Activated CD4-positive, alpha-beta T cell treated with anti-CD3 and anti-CD28 coated beads, Interleukin-2, amount 50 U/mL, for 24 hours (primary cell): ENCODE results near the gene KLF15.

Source experiments
- DNase-seq, 2 donors: peaks; one replicate each; pipeline ENCODE4 v3.0.0-alpha.2; 2020; ENCODE audit warnings: low read depth in 1 of 2, low spot score in 1 of 2

Gene KLF15

DNA sequence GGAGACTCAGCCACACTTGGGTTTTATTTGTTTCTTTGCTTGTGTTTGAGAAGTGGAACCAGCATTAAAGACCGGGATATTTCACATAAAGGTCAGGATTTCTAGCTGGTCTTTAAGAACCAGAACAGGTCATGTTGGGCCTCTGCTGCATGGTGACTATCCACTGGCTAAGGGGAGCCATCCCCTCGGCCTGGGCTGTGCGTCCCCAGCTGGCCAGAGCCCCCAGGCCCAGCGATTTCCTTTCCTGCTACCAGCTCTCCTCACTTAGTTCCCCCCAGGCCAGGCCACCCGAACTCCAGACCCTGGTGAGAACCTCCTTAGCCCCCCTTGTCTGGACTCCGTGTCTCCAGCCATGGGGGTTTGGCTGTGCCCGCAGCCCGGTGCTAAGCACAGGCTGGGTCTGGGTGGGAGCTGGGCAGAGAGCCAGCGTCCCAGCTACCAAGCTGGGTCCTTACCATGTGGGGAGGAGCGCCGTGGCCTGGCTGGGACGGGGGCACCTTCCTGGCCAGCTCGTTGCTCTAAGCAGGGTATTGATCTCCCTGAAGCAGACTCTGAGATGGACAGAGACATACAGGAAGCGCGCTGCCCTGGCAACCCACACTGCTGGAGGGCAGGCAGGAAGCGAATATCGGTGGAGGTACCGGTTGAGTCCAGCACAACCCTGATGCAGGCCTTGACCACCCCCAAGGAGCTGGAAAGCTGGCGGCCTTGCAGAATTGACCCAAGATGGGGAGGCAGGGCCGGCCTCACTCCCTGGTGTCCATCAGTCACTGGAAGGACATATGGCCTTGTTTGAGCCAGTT, 49.4 kb downstream of the KLF15 start:
- DNase-seq, result no peak

DNA sequence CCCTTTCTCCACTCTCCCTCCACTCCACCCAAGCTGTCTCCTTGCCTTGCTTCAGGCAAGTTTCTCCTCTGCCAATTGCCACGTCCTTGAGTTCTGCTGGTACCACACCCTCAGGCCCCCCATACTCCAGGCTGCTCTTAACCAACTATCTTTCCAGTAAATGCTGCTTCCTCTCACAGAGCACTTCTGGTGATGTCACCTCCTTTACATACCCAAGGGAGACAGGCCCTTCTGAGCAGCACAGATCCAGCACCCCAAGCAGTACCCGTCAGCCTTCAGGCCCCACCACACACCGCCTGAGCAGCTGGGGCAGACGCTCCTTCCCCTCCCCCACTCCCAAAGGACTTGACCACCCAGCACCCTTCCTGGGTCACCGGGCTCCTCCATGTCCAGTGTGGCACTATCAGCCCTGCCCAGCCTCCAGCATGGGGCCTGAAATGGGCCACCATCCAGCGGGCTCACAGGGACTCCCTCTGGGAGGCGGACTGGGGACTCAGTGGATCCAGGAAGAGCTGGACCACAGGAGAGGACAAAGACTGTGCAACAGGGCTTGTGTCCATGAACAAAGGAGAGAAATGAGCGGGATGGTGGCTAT, 50.2 kb downstream of the KLF15 start:
- no peak for DNase-seq

DNA sequence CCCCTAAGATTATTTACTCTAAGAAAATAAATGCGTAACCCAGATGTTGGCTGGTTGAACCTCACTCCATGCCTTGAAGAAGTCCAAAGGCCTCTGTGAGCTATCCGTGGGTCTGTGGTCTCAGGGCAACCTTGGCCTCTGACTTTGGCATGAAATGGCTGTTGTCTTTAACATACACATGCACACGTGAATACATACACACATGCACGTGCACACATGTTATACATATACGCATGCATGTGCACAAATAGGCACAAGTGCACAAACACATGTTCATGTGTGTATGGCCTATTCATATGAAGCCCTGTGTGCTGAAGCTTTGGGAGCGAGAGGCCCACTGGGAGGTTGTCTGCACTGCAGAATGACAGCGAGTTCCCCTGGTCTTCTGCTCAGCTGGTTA, 50.8 kb downstream of the KLF15 start:
- no peak for DNase-seq

DNA sequence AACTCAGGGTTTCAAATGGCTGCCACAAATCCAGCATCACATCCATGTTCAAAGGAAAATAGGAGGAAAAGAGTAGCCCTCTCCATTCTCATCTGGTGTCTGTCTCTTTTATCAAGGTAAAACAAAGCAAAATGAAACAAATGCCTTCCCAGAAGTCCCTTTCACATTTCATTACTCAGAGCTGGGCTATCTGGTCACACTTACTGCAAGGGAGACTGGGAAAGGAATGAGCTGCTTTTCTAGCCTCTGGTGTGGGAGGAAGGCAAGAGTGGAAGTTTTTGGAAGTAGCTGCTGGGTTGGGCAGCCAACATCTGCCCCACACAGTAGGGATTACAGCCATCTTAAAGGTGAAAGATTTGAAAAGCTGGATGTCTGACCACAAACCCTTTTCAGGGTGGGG, 51.8 kb downstream of the KLF15 start:
- DNase-seq, result no peak

DNA sequence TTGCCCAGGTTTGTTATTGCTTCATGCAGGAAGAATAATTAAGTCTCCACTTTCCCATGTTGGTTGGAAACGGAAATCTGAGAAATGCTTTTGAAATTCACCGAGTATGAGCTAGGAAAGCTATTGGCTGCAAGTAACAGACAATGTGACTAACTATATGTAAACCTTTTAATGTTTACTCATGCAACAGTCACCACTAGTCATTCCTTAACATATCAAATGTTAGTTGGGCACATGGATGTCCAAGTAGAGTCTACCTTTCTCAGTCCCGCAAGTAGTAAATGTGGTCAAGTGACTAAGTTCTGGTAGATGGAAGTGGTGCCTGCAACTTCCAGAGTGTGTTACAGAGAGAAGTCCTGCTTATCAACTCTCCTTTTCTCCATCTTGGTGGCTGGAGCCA, 52.5 kb downstream of the KLF15 start:
- no peak for DNase-seq

DNA sequence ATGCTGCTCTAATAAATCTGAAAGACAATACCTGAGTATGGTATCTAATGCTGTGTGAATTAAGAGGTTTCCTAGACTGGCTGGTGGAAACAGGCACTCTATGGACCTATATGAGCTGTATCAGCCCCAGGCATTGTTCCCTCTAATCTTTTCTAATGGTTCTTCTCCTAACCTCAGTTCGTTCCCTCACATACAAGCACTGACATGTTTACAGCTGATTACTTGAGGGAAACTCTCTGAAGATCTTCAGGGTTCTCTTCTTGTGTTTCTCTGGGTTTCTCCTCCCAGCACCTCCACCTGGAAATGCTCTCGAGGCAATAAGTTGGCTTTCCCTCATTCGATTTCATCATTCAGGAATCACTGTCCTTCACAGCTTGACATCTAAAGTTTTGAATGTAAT, 52.9 kb downstream of the KLF15 start:
- DNase-seq, result no peak

DNA sequence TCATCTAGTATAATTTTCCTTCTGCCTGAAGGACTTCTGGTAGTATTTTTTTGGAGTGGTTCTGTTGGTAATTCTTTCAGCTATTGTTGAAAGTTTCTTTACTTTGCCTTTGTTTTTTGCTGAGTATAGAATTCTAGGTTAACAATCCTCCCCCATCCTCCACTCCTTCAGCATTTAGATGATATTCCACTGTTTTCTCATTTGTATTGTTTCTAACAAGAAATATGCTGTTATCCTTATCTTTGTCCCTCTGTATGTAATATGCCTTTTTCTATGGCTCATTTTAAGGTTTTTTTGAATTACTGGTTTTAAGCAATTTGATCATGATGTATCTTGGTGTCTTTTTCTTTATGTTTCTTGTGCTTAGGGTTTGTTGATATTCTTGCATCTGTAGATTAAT, 53.9 kb downstream of the KLF15 start:
- DNase-seq, result no peak

DNA sequence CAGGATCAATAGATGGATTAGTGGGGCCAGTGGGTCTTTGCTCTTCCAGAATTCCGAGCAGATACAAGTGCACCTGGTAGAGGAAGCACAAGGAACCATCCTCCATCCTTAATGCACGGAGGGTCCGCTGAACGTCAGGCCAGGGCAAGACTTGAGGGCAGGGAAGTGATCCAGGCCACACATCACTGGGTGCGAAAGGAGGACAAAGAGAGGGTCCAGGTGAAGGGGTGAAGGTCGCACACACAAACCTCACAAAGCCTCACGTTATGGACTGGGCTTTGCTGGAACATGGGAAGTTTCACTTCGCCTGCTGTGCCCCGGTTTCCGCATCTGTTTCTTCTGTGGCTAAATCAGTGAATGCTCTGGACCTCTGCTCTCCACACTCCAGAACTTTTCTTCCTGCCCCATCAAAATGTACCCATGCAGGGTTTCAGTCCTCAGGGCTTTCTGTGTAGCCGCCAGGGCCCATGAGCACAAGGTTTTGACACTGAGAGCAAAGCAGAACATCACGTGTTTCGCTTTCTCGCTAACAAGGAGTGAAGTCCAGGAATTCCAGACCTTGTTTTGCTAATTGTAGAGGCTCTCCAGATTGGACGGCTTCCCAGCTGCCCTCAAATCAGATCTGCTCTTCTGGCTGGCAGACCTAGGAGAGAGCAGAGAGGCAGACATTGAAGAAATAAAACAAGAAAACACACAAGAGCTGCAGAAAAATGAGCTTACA, 56.3 kb downstream of the KLF15 start:
- DNase-seq, result no peak

DNA sequence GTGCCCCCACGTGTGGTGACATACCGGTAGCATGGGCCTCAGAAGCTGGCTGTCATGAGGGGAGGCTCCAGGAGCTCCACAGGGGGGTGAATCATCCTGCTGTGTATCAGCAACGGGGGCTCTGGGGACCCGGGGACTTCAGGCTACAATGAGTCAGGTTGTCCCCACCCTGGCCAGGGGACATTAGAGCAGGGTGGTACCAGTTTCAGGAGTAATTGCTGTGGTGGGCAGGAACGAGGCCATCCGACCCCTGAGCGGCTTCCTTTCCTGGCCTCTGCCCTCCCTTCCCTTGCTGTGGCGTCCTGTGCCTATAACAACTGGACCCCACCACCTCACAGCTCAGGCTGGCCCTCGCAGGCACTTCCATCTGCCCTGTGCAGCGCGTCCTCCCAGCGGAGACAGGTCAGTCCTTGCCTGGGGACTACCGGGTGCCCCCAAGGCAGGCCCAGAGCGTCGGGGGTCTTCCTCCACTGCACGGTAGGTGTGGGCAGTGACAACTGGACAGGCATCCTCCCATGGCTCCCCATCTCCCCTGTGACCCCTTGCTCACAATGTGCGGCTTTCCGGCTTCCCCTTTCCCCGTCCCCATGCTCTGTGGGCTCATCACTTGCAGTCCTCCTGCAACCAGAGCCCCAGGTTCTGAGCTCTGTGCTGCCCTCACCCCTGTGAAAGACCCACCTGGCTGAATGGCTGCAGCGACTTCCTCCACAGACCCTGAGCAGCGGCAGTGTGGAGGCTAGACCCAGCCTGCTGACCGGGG, 57.0 kb downstream of the KLF15 start:
- no peak for DNase-seq

DNA sequence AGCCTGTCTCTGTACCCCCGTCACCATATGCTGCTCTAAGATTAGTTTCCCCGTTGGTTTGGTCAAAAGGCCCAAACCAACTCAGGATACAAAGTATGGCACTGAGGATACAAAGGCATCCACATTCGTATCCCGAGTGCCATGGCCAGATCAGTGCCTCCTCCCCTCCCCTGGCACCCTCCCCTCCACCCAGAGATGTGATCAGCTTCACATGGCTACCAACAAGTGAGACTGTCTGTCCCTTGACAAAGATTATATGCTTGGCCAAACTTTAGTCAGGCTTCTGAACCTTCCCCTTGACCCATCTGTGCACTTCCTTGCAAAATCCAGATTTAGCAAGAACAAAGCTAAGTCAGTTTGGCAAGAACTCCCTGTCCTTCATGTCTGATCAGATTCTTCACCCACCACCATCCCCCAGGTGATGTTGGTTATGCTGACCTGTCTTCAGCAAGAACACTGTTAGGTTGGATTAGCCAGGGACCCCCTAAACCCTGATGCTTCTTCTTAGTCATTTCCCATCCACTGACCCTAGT, 61.7 kb downstream of the KLF15 start:
- no peak for DNase-seq

DNA sequence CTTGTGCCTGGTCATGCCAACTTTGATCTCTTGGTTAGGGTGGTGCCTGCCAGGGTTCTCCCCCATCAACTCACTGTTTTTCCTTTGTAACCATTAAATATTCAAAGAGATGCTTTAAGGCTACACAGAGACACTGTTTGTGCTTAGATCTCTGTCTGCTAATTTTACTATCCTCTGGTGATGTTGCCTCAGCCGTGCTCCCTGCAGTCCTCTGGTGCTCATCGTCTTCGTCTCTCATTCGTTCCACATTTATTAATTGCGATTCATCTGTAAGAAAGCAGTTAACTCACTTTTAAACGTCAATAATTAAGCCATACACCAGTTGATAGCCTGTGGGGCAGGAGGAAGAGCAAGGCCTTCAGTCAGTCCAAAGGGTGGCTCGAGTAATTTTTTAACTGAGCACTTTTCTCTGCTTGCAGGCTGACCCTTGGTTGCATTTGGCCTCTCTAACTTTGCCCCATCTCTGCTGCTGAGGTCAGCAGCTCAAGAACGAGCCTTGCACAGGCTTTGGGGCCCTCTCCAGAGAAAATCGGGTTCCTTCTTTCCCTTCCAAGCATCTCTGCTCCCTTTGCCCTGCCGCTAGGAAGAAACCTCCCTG, 62.9 kb downstream of the KLF15 start:
- no peak for DNase-seq

DNA sequence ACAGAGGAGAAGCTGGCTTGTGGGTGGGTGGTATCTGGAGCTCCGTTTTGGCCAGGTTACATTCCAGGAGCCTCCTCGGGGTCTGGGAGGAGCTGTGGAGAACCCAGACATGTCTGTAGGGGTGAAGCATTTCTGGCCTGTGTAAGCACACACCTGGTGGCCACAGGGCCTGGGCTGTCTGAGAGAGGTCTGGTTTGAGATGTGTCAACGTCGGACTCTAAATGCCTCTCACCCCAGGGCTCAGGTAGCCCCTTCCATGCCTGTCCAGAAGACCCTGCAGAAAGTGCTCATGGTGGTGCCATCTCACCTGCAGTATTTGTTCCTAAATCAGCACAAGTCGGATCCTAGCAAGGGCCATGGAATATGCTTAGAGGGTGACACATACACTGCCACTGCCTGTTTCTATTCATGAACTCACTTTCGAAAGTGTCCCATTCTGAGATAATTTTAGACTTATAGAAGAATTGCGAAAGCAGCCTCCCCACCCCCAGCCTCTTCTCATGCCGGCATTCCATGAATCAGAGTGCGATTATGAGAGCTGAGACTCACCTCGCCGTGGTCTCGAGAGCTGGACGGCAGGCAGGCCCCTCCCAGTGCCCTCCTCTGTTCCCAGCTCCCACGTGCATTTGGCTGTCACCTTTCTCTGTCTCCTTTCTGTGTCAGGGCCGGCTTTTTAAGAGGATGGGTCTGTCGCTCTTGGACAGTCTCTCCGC, 63.7 kb downstream of the KLF15 start:
- no peak for DNase-seq
